Measurements from ENCODE around the gene NTF4.
A peak's percentile ranks its signal among the peaks of the same experiment; 100 is the strongest.

The NTF4 gene

GRCh38 chr19:49064768-49065611 is at the start of gene NTF4:
TSS of gene NTF4 (minus strand) at chr19:49064818. CDS start at chr19:49061997, 2,821 bp downstream.
- no peak for DNase-seq

GRCh38 chr19:49113762-49114629 is 49.4 kb upstream of the NTF4 start, which contains the start of gene LIN7B:
TSS of gene LIN7B (plus strand) at chr19:49114370. CDS start at chr19:49114405, 35 bp downstream.
- peak; percentile 67 for DNase-seq

GRCh38 chr19:49111218-49111998 is 46.8 kb upstream of the NTF4 start:
- DNase-seq: no peak

- no peak for DNase-seq
These were observed 45.9 kb upstream of the NTF4 start for GRCh38 chr19:49110567-49110966.

GRCh38 chr19:49109569-49110233 is 45.1 kb upstream of the NTF4 start:
- no peak for DNase-seq

GRCh38 chr19:49109051-49109450 is 44.4 kb upstream of the NTF4 start:
- DNase-seq: no peak

GRCh38 chr19:49107625-49108459 is 43.2 kb upstream of the NTF4 start:
- DNase-seq: no peak

- DNase-seq: peak; percentile 70
These were observed 42.1 kb upstream of the NTF4 start for GRCh38 chr19:49106648-49107135.

GRCh38 chr19:49104229-49104864 is 39.7 kb upstream of the NTF4 start:
- no peak for DNase-seq

GRCh38 chr19:49103331-49104085 is 38.9 kb upstream of the NTF4 start:
- DNase-seq: no peak

- no peak for DNase-seq
These were observed 37.7 kb upstream of the NTF4 start for GRCh38 chr19:49102303-49102702.

GRCh38 chr19:49101160-49101559 is 36.5 kb upstream of the NTF4 start:
- DNase-seq: no peak

GRCh38 chr19:49098795-49099194 is 34.2 kb upstream of the NTF4 start:
- no peak for DNase-seq

GRCh38 chr19:49097453-49098288 is 33.1 kb upstream of the NTF4 start:
- peak; percentile 70 for DNase-seq

- DNase-seq: no peak
These were observed 30.2 kb upstream of the NTF4 start for GRCh38 chr19:49094505-49095482.

- no peak for DNase-seq
These were observed 28.1 kb upstream of the NTF4 start for GRCh38 chr19:49092686-49093085.

- DNase-seq: no peak
These were observed 26.9 kb upstream of the NTF4 start for GRCh38 chr19:49091391-49092038.
